NT2/D1 (cell line): ENCODE measurements around the gene SLC25A21.
"Not testable (repeated sequence)": the region's sequence is repeated elsewhere in the genome, so short reads cannot be mapped to it uniquely, and the experiment has no call there.

Experiments
- DNase-seq: peaks from one replicate; pipeline ENCODE4 v3.0.0-alpha.2; 2011; ENCODE audit warnings: low read depth, low spot score
- H3K27me3 ChIP-seq: 2 replicates; pipeline ENCODE4 v1.6.0; 2011; ENCODE audit warnings: mild to moderate bottlenecking; ENCODE audit not compliant: insufficient read length, insufficient read depth
- H3K36me3 ChIP-seq: 2 replicates; pipeline ENCODE4 v1.6.1; 2011; ENCODE audit warnings: mild to moderate bottlenecking, low read length, mixed read lengths; ENCODE audit not compliant: insufficient read depth, insufficient read length
- H3K4me1 ChIP-seq: 2 replicates; pipeline ENCODE4 v1.5.1; 2011; ENCODE audit not compliant: insufficient read depth, insufficient read length
- H3K4me3 ChIP-seq: 2 replicates; pipeline ENCODE4 v1.5.1; 2011; ENCODE audit warnings: low read depth; ENCODE audit not compliant: insufficient read length
- H3K9ac ChIP-seq: 2 replicates; pipeline ENCODE4 v1.6.0; 2011; ENCODE audit warnings: low read depth; ENCODE audit not compliant: insufficient read length
- H3K9me3 ChIP-seq: 2 replicates; pipeline ENCODE4 v1.5.1; 2011; ENCODE audit warnings: mild to moderate bottlenecking, low read length; ENCODE audit not compliant: insufficient read depth
- SUZ12 ChIP-seq: IDR thresholded peaks from 2 replicates; pipeline ENCODE4 v1.6.1; 2011; ENCODE audit not compliant: insufficient read length, insufficient read depth; ENCODE audit errors: extremely low read depth
- YY1 ChIP-seq: IDR thresholded peaks from 2 replicates; pipeline ENCODE4 v1.6.1; 2011; ENCODE audit not compliant: insufficient read length, insufficient read depth
- ZNF274 ChIP-seq: IDR thresholded peaks from 2 replicates; pipeline ENCODE4 v1.6.1; 2011; ENCODE audit warnings: mild to moderate bottlenecking, low read depth, low read length

The SLC25A21 gene

GRCh38 chr14:36901861-36902260 is 270.5 kb downstream of the SLC25A21 start:
- TF ChIP-seq ZNF274: no peak
- no peak for TF ChIP-seq YY1
- Histone ChIP-seq H3K36me3 (no peaks in the 10 kb centered on the region), H3K4me1 (no peaks in the 10 kb centered on the region), H3K27me3 (no peaks in the 10 kb centered on the region), H3K4me3 (no peak overlapping the region), H3K9me3 (no peaks in the 10 kb centered on the region; the same call in 1 of the 2 replicates), H3K9ac (no peak overlapping the region)
- DNase-seq: no peak

- H3K9ac ChIP-seq: no peak overlapping the region
- no peak for TF ChIP-seq YY1
- no peak for TF ChIP-seq SUZ12
- no peak for TF ChIP-seq ZNF274
- no peaks in the 10 kb centered on the region for H3K36me3 ChIP-seq
- no peaks in the 10 kb centered on the region; the same call in 1 of the 2 replicates for H3K9me3 ChIP-seq
- H3K27me3 ChIP-seq: no peaks in the 10 kb centered on the region
- no peak overlapping the region for H3K4me3 ChIP-seq
- no peak for DNase-seq
- no peaks in the 10 kb centered on the region for H3K4me1 ChIP-seq
Observed at GRCh38 chr14:36900846-36901245, 271.6 kb downstream of the SLC25A21 start.

GRCh38 chr14:36896300-36896699 is 276.1 kb downstream of the SLC25A21 start:
- H3K27me3 ChIP-seq, H3K36me3 ChIP-seq, DNase-seq, H3K4me3 ChIP-seq, H3K9ac ChIP-seq, H3K4me1 ChIP-seq, H3K9me3 ChIP-seq: not testable (repeated sequence)

GRCh38 chr14:36884049-36884448 is 288.4 kb downstream of the SLC25A21 start:
- Histone ChIP-seq H3K4me1 (no peaks in the 10 kb centered on the region), H3K27me3 (no peaks in the 10 kb centered on the region), H3K4me3 (no peak overlapping the region), H3K9me3 (no peaks in the 10 kb centered on the region), H3K36me3 (no peaks in the 10 kb centered on the region), H3K9ac (no peak overlapping the region)
- no peak for TF ChIP-seq SUZ12
- TF ChIP-seq YY1: no peak
- TF ChIP-seq ZNF274: no peak
- no peak for DNase-seq

GRCh38 chr14:36880276-36880675 is 292.1 kb downstream of the SLC25A21 start:
- Histone ChIP-seq H3K4me1 (no peaks in the 10 kb centered on the region), H3K27me3 (no peaks in the 10 kb centered on the region), H3K9ac (no peak overlapping the region), H3K9me3 (no peaks in the 10 kb centered on the region), H3K36me3 (no peaks in the 10 kb centered on the region), H3K4me3 (no peak overlapping the region)
- no peak for DNase-seq
- TF ChIP-seq SUZ12 (no peak), ZNF274 (no peak), YY1 (no peak)

- no peak overlapping the region for H3K9ac ChIP-seq
- no peaks in the 10 kb centered on the region for H3K9me3 ChIP-seq
- H3K27me3 ChIP-seq: no peaks in the 10 kb centered on the region
- H3K36me3 ChIP-seq: no peaks in the 10 kb centered on the region
- no peak overlapping the region for H3K4me3 ChIP-seq
- H3K4me1 ChIP-seq: no peaks in the 10 kb centered on the region
- TF ChIP-seq SUZ12 (no peak), ZNF274 (no peak), YY1 (no peak)
- DNase-seq: no peak
Observed at GRCh38 chr14:36879558-36879957, 292.8 kb downstream of the SLC25A21 start.

- no peaks in the 10 kb centered on the region for H3K36me3 ChIP-seq
- H3K4me3 ChIP-seq: no peak overlapping the region
- TF ChIP-seq YY1 (no peak), SUZ12 (no peak), ZNF274 (no peak)
- DNase-seq: no peak
- H3K4me1 ChIP-seq: no peaks in the 10 kb centered on the region
- H3K27me3 ChIP-seq: no peaks in the 10 kb centered on the region
- H3K9ac ChIP-seq: no peak overlapping the region
- no peaks in the 10 kb centered on the region for H3K9me3 ChIP-seq
Observed at GRCh38 chr14:36874396-36875138, 297.8 kb downstream of the SLC25A21 start.

- no peaks in the 10 kb centered on the region for H3K36me3 ChIP-seq
- TF ChIP-seq ZNF274 (no peak), YY1 (no peak), SUZ12 (no peak)
- no peak overlapping the region for H3K4me3 ChIP-seq
- no peaks in the 10 kb centered on the region for H3K27me3 ChIP-seq
- H3K9me3 ChIP-seq: no peaks in the 10 kb centered on the region
- H3K4me1 ChIP-seq: no peaks in the 10 kb centered on the region
- H3K9ac ChIP-seq: no peak overlapping the region
- no peak for DNase-seq
Observed at GRCh38 chr14:36870776-36871175, 301.6 kb downstream of the SLC25A21 start.
